Stimulated activated CD8-positive, alpha-beta memory T cell treated with anti-CD3 and anti-CD28 coated beads, Interleukin-4, amount 100 ng/mL, for 1 hour (primary cell): ENCODE results near the gene NDRG3.

ENCODE experiments used
- DNase-seq, 2 donors: peaks; one replicate each; pipeline ENCODE4 v3.0.0-alpha.2; 2020; ENCODE audit warnings: low read depth in 2 of 2, low spot score in 1 of 2

The NDRG3 gene

GRCh38 chr20:36745927-36746659 is at the start of gene NDRG3:
NDRG3 (minus strand) TSS chr20:36746090; CDS start chr20:36721735, 24,355 bp downstream.
- DNase-seq = peak; percentile 77 to 85

- no peak for DNase-seq
These were observed 48.2 kb upstream of the NDRG3 start for GRCh38 chr20:36794116-36794474.

- DNase-seq = no peak
These were observed 47.6 kb upstream of the NDRG3 start for GRCh38 chr20:36793294-36794115.

GRCh38 chr20:36792422-36792821 is 46.5 kb upstream of the NDRG3 start:
- no peak for DNase-seq

- no peak for DNase-seq
These were observed 46.0 kb upstream of the NDRG3 start for GRCh38 chr20:36791862-36792261.

GRCh38 chr20:36786663-36787062 is 40.8 kb upstream of the NDRG3 start:
- no peak for DNase-seq

GRCh38 chr20:36786246-36786645 is 40.4 kb upstream of the NDRG3 start:
- no peak for DNase-seq

GRCh38 chr20:36785308-36785707 is 39.4 kb upstream of the NDRG3 start:
- no peak for DNase-seq

- no peak for DNase-seq
These were observed 39.0 kb upstream of the NDRG3 start for GRCh38 chr20:36784900-36785299.

- no peak for DNase-seq
These were observed 38.2 kb upstream of the NDRG3 start for GRCh38 chr20:36784116-36784515.

- DNase-seq = no peak
These were observed 33.8 kb upstream of the NDRG3 start for GRCh38 chr20:36779656-36780025.

- no peak for DNase-seq
These were observed 33.2 kb upstream of the NDRG3 start for GRCh38 chr20:36778831-36779655.

- no peak for DNase-seq
These were observed 31.7 kb upstream of the NDRG3 start for GRCh38 chr20:36777576-36777975.

- no peak for DNase-seq
These were observed 31.3 kb upstream of the NDRG3 start for GRCh38 chr20:36777167-36777566.

GRCh38 chr20:36775826-36776225 is 29.9 kb upstream of the NDRG3 start:
- DNase-seq = no peak

GRCh38 chr20:36775196-36775595 is 29.3 kb upstream of the NDRG3 start:
- DNase-seq = no peak

- peak; percentile 96 to 98 for DNase-seq
These were observed 27.9 kb upstream of the NDRG3 start, which contains the start of gene DSN1 for GRCh38 chr20:36773597-36774390. DSN1 (minus strand) TSS chr20:36773763; CDS start chr20:36771458, 2,305 bp downstream.

- DNase-seq = no peak
These were observed 27.3 kb upstream of the NDRG3 start for GRCh38 chr20:36773107-36773596.

- DNase-seq = no peak
These were observed 24.8 kb upstream of the NDRG3 start for GRCh38 chr20:36770680-36771079.

- DNase-seq = no peak
These were observed 23.0 kb upstream of the NDRG3 start for GRCh38 chr20:36768768-36769430.
